A673 (cell line): ENCODE data around the gene UBE2E1. TPM values are rescaled to one million over a fixed set of nuclear protein-coding genes. Genes with fewer than 3 reads are reported as not detected.
A peak's percentile ranks its signal among the peaks of the same experiment; 100 is the strongest.

Source experiments
- BruUV-seq: library from RNA; stranded (reverse); fragments of 400-500 nt; replicated peaks from 2 replicates; lab custom pipeline; 2021; lab: Mats Ljungman, UMichigan
- CTCF ChIA-PET: fragments of 300-600 bp; sonication (Branson Sonifier 250); formaldehyde crosslinking; loops from one replicate; lab custom pipeline; 2022; ENCODE audit warnings: antibody characterized with exemption; lab: Charles Lee
- POLR2A ChIA-PET: fragments of 300-600 bp; sonication (Branson Sonifier 250); formaldehyde crosslinking; loops from one replicate; lab custom pipeline; 2022; ENCODE audit warnings: antibody characterized with exemption; ENCODE audit not compliant: low non-redundant PET; lab: Charles Lee
- DNase-seq: peaks from one replicate; pipeline ENCODE4 v3.0.0-alpha.2; 2015; ENCODE audit warnings: low spot score
- H3K27ac ChIP-seq: fragments of 200-600 bp; sonication (generic); 2 replicates; pipeline ENCODE4 v1.5.1; 2016; ENCODE audit warnings: mixed run types, low read depth, mild to moderate bottlenecking, mixed read lengths, antibody characterized with exemption, low read length; ENCODE audit not compliant: poor library complexity, severe bottlenecking
- H3K27me3 ChIP-seq: fragments of 200-600 bp; sonication (generic); replicated peaks from 2 replicates; pipeline ENCODE4 v1.6.1; 2017; ENCODE audit warnings: mixed run types, low read depth, mild to moderate bottlenecking, mixed read lengths, antibody characterized with exemption, low read length; ENCODE audit not compliant: insufficient read depth, poor library complexity
- H3K36me3 ChIP-seq: fragments of 200-600 bp; sonication (generic); 2 replicates; pipeline ENCODE4 v1.6.1; 2016; ENCODE audit warnings: mixed run types, mild to moderate bottlenecking, mixed read lengths, antibody characterized with exemption, low read length; ENCODE audit not compliant: insufficient read depth, poor library complexity, severe bottlenecking
- H3K4me1 ChIP-seq: fragments of 200-600 bp; sonication (generic); 2 replicates; pipeline ENCODE4 v1.6.1; 2017; ENCODE audit warnings: mixed run types, mild to moderate bottlenecking, mixed read lengths, antibody characterized with exemption, low read length; ENCODE audit not compliant: insufficient read depth, poor library complexity, severe bottlenecking
- H3K4me3 ChIP-seq: fragments of 200-600 bp; sonication (generic); 2 replicates; pipeline ENCODE4 v1.5.1; 2016; ENCODE audit warnings: low read depth, mixed run types, mild to moderate bottlenecking, mixed read lengths, low read length; ENCODE audit not compliant: poor library complexity, severe bottlenecking
- H3K9me3 ChIP-seq: fragments of 200-600 bp; sonication (generic); 2 replicates; pipeline ENCODE4 v1.6.1; 2016; ENCODE audit warnings: mixed run types, low read depth, mild to moderate bottlenecking, mixed read lengths, antibody characterized with exemption, low read length; ENCODE audit not compliant: poor library complexity, severe bottlenecking
- CTCF ChIP-seq: fragments of 300-800, 200-600 bp; sonication (generic); conservative IDR thresholded peaks from 2 replicates; pipeline ENCODE4 v1.5.1; 2017; ENCODE audit warnings: low read depth, mild to moderate bottlenecking, antibody characterized with exemption, low read length, moderate library complexity, mixed read lengths
- EZH2 ChIP-seq: fragments of 200-600 bp; sonication (generic); IDR thresholded peaks from 2 replicates; pipeline ENCODE4 v1.6.1; 2017; ENCODE audit warnings: borderline replicate concordance, low read depth, mild to moderate bottlenecking, mixed read lengths, antibody characterized with exemption, low read length; ENCODE audit not compliant: poor library complexity, severe bottlenecking
- intact Hi-C: fragments of 100-400 bp; cut with micrococcal nuclease; formaldehyde crosslinking; loops from one replicate; pipeline ENCODE4 v1.10.0; 2022; ENCODE audit not compliant: unreplicated experiment
- total RNA-seq: library from RNA; stranded (reverse); gene quantifications from 2 replicates; pipeline ENCODE4 v1.2.3, GENCODE V29; 2021

Gene UBE2E1
- total RNA-seq, 1 experiment from 2014 or later, result 144 TPM

- BruUV-seq, result no TSS peak
- CTCF ChIA-PET, result no interaction called here
- Histone ChIP-seq H3K9me3 (no peaks in the 10 kb centered on the region), H3K27ac (no peak overlapping the region), H3K4me3 (peak overlapping the region; percentile 87), H3K4me1 (peaks cover 10% of the 10 kb centered on the region), H3K36me3 (peaks cover 29% of the 10 kb centered on the region), H3K27me3 (no peaks in the 10 kb centered on the region)
- POLR2A ChIA-PET, result no interaction called here
- DNase-seq, result no peak
- TF ChIP-seq CTCF, result no peak
- no peak for TF ChIP-seq EZH2
- intact Hi-C loops, result loop anchor here (10.0 kb wide), 1 partner anchor 321 kb away; no protein-coding TSS in a partner anchor
Observed at GRCh38 chr3:23913873-23914743, 108.4 kb downstream of the UBE2E1 start.

- H3K27me3 ChIP-seq, result no peaks in the 10 kb centered on the region
- no TSS peak for BruUV-seq
- peaks cover 10% of the 10 kb centered on the region for H3K4me1 ChIP-seq
- no peaks in the 10 kb centered on the region for H3K9me3 ChIP-seq
- ChIA-PET CTCF (interaction anchor here (1.2 kb wide), 1 partner anchor 27 kb away, joined by 3 read pairs; no protein-coding TSS in a partner anchor), POLR2A (no interaction called here)
- H3K4me3 ChIP-seq, result peak overlapping the region; percentile 87
- H3K27ac ChIP-seq, result peak overlapping the region; percentile 92
- peak; percentile 66 for DNase-seq
- TF ChIP-seq CTCF (no peak), EZH2 (no peak)
- intact Hi-C loops, result loop anchor here (2.0 to 10.0 kb wide), 2 partner anchors 75 to 319 kb away; no protein-coding TSS in a partner anchor
- peaks cover 31% of the 10 kb centered on the region for H3K36me3 ChIP-seq
Observed at GRCh38 chr3:23915537-23916108, 109.9 kb downstream of the UBE2E1 start.

GRCh38 chr3:23916152-23916885 is 110.6 kb downstream of the UBE2E1 start:
- Histone ChIP-seq H3K27me3 (no peaks in the 10 kb centered on the region), H3K9me3 (no peaks in the 10 kb centered on the region), H3K4me3 (peak overlapping the region; percentile 87), H3K4me1 (peaks cover 10% of the 10 kb centered on the region), H3K27ac (peak overlapping the region; percentile 92), H3K36me3 (peaks cover 36% of the 10 kb centered on the region)
- no peak for TF ChIP-seq EZH2
- no peak for TF ChIP-seq CTCF
- no peak for DNase-seq
- TSS peak; percentile 49 for BruUV-seq
- intact Hi-C loops, result loop anchor here (2.0 to 10.0 kb wide), 2 partner anchors 74 to 318 kb away; no protein-coding TSS in a partner anchor
- POLR2A ChIA-PET, result interaction anchor here (0.6 to 1.0 kb wide), 8 partner anchors 11 to 1540 kb away, joined by 3 to 20 read pairs (median 4); no protein-coding TSS in a partner anchor
- CTCF ChIA-PET, result interaction anchor here (0.6 to 1.2 kb wide), 2 partner anchors 28 to 302 kb away, joined by 3 read pairs; no protein-coding TSS in a partner anchor
